IPS-20b (cell line): Measurements from ENCODE around the gene PARD3.

ENCODE experiments used
- H3K27ac ChIP-seq: one replicate; pipeline ENCODE4 v1.5.1; 2013; ENCODE audit warnings: low read length
- H3K27me3 ChIP-seq: 2 replicates; pipeline ENCODE4 v1.6.1; 2013; ENCODE audit warnings: mild to moderate bottlenecking, low read length, inconsistent platforms; ENCODE audit not compliant: insufficient read depth
- H3K36me3 ChIP-seq: 2 replicates; pipeline ENCODE4 v1.6.1; 2013; ENCODE audit warnings: low read depth, mild to moderate bottlenecking, inconsistent platforms, low read length, moderate library complexity; ENCODE audit not compliant: insufficient read depth
- H3K4me1 ChIP-seq: 2 replicates; pipeline ENCODE4 v1.6.1; 2013; ENCODE audit warnings: mild to moderate bottlenecking, control low read depth, inconsistent platforms, low read length, moderate library complexity; ENCODE audit not compliant: insufficient read depth
- H3K4me3 ChIP-seq: 2 replicates; pipeline ENCODE4 v1.5.1; 2013; ENCODE audit warnings: mild to moderate bottlenecking, low read length, inconsistent platforms
- H3K9ac ChIP-seq: 2 replicates; pipeline ENCODE4 v1.6.1; 2013; ENCODE audit warnings: low read depth, mild to moderate bottlenecking, inconsistent platforms, low read length, moderate library complexity
- H3K9me3 ChIP-seq: 2 replicates; pipeline ENCODE4 v1.6.1; 2013; ENCODE audit warnings: mild to moderate bottlenecking, low read depth, low read length, inconsistent platforms; ENCODE audit not compliant: insufficient read depth

The PARD3 gene

DNA sequence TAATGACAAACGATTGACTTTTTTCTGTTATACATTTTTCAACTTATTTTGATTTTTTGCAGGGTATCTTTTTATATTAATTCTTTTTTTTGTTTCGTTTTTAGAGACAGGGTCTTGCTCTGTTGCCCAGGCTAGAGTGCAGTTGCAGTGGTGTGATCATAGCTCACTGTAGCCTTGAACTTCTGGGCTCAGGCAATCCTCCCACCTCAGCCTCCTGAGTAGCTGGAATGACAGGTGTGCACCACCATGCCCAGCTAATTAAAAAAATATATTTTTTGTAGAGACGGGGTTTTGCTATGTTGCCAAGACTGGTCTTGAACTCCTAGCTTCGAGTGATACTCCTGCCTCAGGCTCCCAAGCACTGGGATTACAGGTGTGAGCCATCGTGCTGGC lies 601.3 kb downstream of the PARD3 start:
- H3K9ac ChIP-seq, result no peak overlapping the region
- no peaks in the 10 kb centered on the region for H3K36me3 ChIP-seq
- no peaks in the 10 kb centered on the region for H3K9me3 ChIP-seq
- no peaks in the 10 kb centered on the region for H3K4me1 ChIP-seq
- H3K27ac ChIP-seq, result no peak overlapping the region
- no peak overlapping the region for H3K4me3 ChIP-seq
- no peaks in the 10 kb centered on the region for H3K27me3 ChIP-seq

DNA sequence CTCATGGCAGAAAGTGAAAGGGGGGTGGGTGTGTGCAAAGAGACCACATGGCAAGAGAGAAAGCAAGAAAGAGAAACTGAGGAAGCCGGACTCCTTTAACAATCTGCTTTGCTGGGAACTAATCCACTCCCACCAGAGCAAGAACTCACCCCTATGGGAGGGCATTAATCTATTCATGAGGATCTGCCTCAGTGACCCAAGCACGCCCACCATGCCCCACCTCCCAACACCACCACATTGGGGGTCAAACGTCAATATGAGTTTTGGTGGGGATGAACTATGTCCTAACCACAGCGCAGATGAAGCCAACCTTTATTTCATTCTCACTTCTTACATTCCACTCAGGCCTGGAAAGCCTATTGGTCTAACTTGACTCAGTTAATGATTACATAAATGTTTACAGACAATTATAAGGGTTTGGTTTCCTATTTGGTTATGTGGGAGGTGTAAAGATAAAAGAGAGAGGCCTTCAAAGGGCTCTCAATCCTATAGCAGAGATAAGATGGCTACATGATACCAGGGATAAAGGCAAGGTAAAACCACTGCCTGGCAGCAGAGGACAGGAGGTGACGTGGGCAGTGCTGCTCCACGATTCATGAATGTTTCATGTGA lies 601.8 kb downstream of the PARD3 start:
- Histone ChIP-seq H3K9ac (no peak overlapping the region), H3K27me3 (no peaks in the 10 kb centered on the region), H3K36me3 (no peaks in the 10 kb centered on the region), H3K9me3 (no peaks in the 10 kb centered on the region), H3K4me1 (no peaks in the 10 kb centered on the region), H3K27ac (no peak overlapping the region), H3K4me3 (no peak overlapping the region)

DNA sequence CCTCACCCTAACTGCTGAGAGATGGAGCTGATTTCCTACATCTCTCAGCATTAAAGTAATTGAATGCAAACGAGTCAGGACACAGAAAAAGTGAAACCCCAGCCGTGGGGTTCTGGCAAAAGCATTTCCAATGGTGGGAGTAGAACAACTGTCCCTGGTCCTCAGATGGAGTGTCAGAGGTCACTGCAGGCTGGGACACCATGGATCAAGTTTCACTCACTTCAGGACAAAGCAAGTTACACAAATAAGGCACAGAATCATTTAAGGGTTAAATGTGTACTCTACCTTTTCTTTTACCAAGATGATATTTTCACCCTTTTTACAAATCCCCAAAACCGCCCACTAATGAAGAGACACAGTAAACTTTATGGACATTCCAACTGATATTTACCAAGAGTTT lies 607.8 kb downstream of the PARD3 start:
- no peaks in the 10 kb centered on the region for H3K27me3 ChIP-seq
- H3K4me1 ChIP-seq, result no peaks in the 10 kb centered on the region

DNA sequence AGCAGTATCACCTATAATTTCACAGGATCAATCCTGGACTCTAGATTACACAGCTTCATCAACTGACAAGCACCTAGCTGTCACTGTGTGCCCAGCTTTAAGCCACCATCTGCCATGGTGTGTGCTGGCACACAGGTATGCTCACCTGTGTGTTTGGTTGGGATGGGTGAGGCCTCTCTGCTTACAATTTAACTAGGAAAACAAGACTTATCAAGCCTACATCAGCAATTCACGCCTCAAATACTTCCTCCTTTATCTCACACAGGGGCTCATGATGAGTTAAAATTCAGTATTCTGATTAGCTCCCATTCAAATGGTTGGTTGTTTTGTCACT lies 608.2 kb downstream of the PARD3 start:
- Histone ChIP-seq H3K36me3 (no peaks in the 10 kb centered on the region), H3K9me3 (no peaks in the 10 kb centered on the region), H3K27ac (no peak overlapping the region), H3K9ac (no peak overlapping the region), H3K27me3 (no peaks in the 10 kb centered on the region), H3K4me1 (no peaks in the 10 kb centered on the region), H3K4me3 (no peak overlapping the region)

More for the DNA sequence above, 607.8 kb downstream of the PARD3 start:
- Histone ChIP-seq H3K4me3 (no peak overlapping the region), H3K36me3 (no peaks in the 10 kb centered on the region), H3K9me3 (no peaks in the 10 kb centered on the region), H3K9ac (no peak overlapping the region), H3K27ac (no peak overlapping the region)

DNA sequence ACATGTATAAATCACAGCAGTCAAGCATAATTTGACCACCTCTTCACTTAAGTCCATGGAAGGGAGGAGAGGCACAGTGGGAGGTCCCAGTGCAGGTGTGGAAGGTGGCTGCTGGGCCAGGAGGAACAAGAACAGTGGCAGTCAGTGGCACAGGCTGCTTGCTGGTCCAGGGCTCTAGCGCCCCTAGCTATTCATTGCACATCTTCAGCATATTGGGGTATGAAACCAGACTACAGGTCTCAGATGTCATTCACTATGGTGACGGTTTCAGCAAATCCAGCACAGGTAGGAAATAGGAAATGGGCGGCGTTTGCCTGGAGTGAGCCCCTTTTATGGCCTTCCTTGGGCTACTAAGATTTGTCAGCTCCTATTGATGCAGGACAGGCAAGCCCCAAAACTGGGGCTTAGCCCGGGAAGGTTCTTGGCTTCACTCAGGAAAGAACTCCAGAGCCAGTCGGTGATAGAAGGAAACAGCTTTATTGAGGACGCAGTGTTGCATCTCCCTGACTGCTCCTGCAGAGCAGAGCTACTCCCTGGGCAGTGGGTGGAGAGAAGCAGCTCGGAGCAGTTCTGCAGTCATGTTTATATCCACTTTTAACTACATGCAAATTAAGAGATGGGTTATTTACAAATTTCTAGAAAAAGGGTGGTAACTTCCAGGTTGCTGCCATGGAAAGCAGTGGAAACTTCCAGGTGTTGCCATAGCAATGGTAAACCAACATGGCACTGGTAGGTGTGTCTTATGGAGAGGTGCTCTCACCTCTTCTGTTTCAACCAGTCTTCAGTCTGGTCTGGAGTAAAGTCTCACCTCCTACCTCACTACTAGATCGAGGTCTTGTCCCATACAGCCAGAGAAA lies 608.8 kb downstream of the PARD3 start:
- Histone ChIP-seq H3K27ac (no peak overlapping the region), H3K4me1 (no peaks in the 10 kb centered on the region), H3K4me3 (no peak overlapping the region), H3K9me3 (no peaks in the 10 kb centered on the region), H3K9ac (no peak overlapping the region), H3K27me3 (no peaks in the 10 kb centered on the region), H3K36me3 (no peaks in the 10 kb centered on the region)

DNA sequence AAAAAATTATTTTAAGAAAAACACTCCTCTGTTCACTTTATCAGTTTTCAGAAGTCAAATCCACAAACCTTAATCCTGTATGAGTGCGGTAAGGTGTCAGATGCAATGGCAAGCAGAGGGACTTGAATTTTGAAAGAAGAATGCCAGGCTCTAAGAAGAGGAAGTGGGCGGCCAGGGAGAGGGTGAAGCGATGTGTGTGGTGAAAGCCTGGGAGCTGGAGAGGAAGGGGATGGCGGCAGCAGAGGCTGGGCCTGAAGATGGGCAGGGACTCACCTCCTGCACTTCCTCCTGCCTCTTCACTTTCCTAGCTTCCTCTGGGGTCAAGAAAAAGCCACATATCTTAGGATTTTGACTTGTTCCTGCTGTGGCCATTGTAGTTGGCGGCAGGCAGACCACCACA lies 609.6 kb downstream of the PARD3 start:
- Histone ChIP-seq H3K9ac (no peak overlapping the region), H3K4me1 (peaks cover 4% of the 10 kb centered on the region), H3K36me3 (no peaks in the 10 kb centered on the region), H3K27ac (no peak overlapping the region), H3K4me3 (no peak overlapping the region), H3K9me3 (no peaks in the 10 kb centered on the region), H3K27me3 (no peaks in the 10 kb centered on the region)

DNA sequence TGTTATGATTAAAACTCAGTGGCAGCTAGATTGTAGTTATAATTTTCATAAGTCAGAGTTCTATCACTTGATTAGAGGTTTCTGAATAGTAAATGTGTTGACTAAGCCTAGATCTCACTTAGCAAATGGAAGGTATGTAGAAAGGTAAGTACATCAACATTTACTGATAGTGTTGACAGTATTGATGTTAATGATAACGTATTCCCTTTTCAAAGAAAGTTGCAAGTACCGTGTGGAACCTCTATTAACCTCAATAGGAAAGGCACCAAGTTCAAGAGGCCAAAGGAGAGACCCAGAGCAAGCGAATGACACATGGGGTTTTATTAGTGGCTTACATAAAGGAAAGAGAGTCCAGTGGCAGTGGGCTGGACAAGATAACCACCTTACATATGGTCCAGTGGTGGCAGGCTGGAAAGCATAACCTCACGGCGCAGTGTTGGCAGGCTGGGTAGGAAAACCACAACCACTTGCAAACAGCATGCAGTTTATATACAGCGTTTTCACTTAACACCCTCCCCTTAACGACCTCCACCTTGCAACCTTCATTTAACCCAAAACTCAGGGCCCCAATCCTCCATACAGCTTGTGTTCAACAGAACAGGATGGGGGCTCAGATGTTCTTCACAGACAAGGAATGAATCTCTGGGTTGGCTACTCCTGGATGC lies 611.0 kb downstream of the PARD3 start:
- Histone ChIP-seq H3K9ac (no peak overlapping the region), H3K27ac (no peak overlapping the region), H3K36me3 (no peaks in the 10 kb centered on the region), H3K27me3 (no peaks in the 10 kb centered on the region), H3K4me3 (no peak overlapping the region), H3K9me3 (no peaks in the 10 kb centered on the region), H3K4me1 (peaks cover 9% of the 10 kb centered on the region)

DNA sequence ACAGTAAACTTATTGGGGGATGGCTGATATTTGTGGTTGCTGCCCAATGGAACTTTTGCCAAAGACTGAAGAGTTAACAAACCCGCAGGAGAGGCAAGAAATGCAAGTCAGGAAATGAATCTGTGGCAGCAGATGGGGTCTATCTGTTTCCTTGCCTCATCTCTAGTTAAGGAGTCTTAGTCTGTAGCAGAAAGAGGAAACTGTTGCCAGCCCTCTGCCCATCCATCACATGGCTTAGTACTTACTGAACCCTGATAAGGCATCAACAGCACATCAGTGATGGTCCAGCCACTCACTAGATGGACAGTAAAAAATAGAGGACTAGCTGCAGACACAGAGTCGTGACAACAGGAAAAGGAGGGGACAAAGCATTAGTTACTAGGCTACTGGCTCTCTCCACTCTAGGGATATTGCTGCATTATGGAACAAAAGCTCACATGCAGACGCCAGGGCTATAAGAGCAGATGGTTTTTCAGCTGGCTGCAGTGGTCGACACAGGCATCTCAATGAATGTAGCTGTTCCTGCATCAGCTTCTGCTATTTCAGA lies 614.7 kb downstream of the PARD3 start:
- H3K9me3 ChIP-seq, result no peaks in the 10 kb centered on the region
- no peaks in the 10 kb centered on the region for H3K27me3 ChIP-seq
- H3K9ac ChIP-seq, result peak overlapping the region; percentile 5; the same call in 1 of the 2 replicates
- no peak overlapping the region for H3K4me3 ChIP-seq
- peaks cover 9% of the 10 kb centered on the region for H3K4me1 ChIP-seq
- no peak overlapping the region for H3K27ac ChIP-seq
- H3K36me3 ChIP-seq, result no peaks in the 10 kb centered on the region

DNA sequence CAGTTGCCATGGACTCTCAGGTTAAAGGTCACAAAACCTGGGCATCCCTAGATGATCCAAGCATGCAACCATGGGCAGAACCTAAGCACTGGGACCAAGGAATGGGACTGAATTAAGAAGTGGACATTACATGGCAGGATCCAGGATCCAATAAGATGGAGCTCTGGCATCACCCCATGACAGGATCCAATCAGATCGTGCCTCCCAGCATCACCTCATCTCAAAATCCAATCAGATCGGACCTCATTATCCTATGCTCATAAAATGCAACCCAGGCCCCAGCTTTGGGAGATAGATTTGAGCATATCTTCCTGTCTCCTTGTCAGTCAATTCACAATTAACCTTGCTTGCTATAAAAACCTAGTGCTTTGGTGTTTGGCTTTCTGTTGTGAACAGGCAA lies 616.1 kb downstream of the PARD3 start:
- Histone ChIP-seq H3K4me1 (peaks cover 9% of the 10 kb centered on the region), H3K27ac (no peak overlapping the region), H3K4me3 (no peak overlapping the region), H3K27me3 (no peaks in the 10 kb centered on the region), H3K9me3 (no peaks in the 10 kb centered on the region), H3K36me3 (no peaks in the 10 kb centered on the region), H3K9ac (no peak overlapping the region)

DNA sequence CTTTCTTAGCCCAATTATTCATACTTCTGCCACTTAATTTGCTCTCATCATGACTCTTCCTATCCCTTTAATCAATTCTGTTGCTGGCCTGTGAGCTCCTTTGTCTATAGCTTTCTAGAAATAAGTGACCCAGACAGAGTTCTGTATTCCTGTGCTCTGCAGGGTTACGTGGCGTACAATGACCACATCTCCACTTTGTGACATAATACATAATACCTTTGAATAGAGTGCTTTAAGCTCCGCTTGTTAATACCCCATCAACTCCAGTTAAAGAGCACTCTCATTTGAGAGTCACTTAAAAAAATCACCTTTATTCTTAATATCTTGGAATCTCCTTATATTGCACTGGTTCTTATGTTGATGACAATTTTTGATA lies 619.0 kb downstream of the PARD3 start:
- no peak overlapping the region for H3K4me3 ChIP-seq
- peaks cover 21% of the 10 kb centered on the region for H3K4me1 ChIP-seq
- no peaks in the 10 kb centered on the region for H3K36me3 ChIP-seq
- H3K27ac ChIP-seq, result no peak overlapping the region
- H3K27me3 ChIP-seq, result no peaks in the 10 kb centered on the region
- no peaks in the 10 kb centered on the region for H3K9me3 ChIP-seq
- no peak overlapping the region for H3K9ac ChIP-seq

DNA sequence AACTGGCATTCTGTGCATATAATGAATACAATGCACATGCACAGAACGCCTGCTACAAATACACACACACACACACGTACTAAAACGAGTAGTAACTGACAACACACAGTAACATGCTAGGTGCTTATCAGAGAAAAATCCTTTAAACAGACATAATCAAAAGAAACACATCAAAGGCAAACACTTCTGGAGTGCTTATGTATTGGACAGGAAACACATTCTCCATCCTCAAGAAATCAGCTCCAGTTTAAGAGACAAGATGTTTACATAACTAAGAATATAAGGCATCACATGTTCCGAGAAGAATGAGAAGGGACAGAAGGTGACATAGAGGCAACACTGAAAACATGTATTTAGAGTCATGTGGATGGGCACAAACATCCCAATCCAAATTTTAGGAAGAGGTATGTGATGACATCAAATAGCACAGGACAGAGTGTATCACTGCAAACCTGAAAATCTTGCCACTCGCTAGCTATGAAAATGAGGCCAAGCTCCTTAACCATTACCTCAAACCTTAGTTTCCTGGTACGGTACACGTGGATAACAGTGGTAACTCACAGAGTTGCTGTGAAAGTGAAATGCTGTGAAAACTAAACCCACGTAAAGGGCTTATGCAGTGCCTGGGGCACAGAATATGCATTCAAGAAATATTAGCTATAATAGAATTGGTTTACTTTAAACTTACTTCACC lies 619.6 kb downstream of the PARD3 start:
- H3K36me3 ChIP-seq, result no peaks in the 10 kb centered on the region
- peaks cover 21% of the 10 kb centered on the region for H3K4me1 ChIP-seq
- no peaks in the 10 kb centered on the region for H3K27me3 ChIP-seq
- no peak overlapping the region for H3K27ac ChIP-seq
- no peak overlapping the region for H3K9ac ChIP-seq
- no peaks in the 10 kb centered on the region for H3K9me3 ChIP-seq
- H3K4me3 ChIP-seq, result no peak overlapping the region
